DND-41 (cell line): ENCODE data around the gene AFF1.

Experiments used
- ATAC-seq: fragments of 200-7000 bp; cut with Tn5 transposase; 3 replicates; pipeline ENCODE4 v1.9.1; 2021; ENCODE audit warnings: low read depth; ENCODE audit not compliant: insufficient read depth
- DNase-seq: peaks from one replicate; pipeline ENCODE4 v3.0.0-alpha.2; 2020
- H2AFZ ChIP-seq: 2 replicates; pipeline ENCODE4 v1.6.0; 2012; ENCODE audit warnings: low read depth, low read length
- H3K27ac ChIP-seq: 2 replicates; pipeline ENCODE4 v1.5.1; 2012; ENCODE audit warnings: low read length, inconsistent platforms
- H3K27me3 ChIP-seq: fragments of 200-600 bp; sonication (generic); 2 replicates; pipeline ENCODE4 v1.6.0; 2012; ENCODE audit warnings: low read length, mild to moderate bottlenecking, inconsistent platforms; ENCODE audit not compliant: insufficient read depth, poor library complexity
- H3K36me3 ChIP-seq: 2 replicates; pipeline ENCODE4 v1.5.1; 2012; ENCODE audit warnings: low read length, inconsistent platforms; ENCODE audit not compliant: insufficient read depth
- H3K4me1 ChIP-seq: 2 replicates; pipeline ENCODE4 v1.5.1; 2012; ENCODE audit warnings: mild to moderate bottlenecking, low read length; ENCODE audit not compliant: insufficient read depth
- H3K4me2 ChIP-seq: 2 replicates; pipeline ENCODE4 v1.6.0; 2012; ENCODE audit warnings: mild to moderate bottlenecking, moderate library complexity, low read length, inconsistent platforms; ENCODE audit not compliant: insufficient read depth
- H3K4me3 ChIP-seq, 2 experiments: fragments of 200-600 bp in 1 of 2; shearing (Covaris generic) in 1 of 2; 2 replicates each; pipeline ENCODE4 v1.5.1; 2012 to 2016; ENCODE audit warnings: inconsistent platforms in 2 of 2, low read length in 2 of 2, mild to moderate bottlenecking in 2 of 2, low read depth in 1 of 2, moderate library complexity in 1 of 2
- H3K79me2 ChIP-seq: 2 replicates; pipeline ENCODE4 v1.6.0; 2012; ENCODE audit warnings: low read length, inconsistent platforms; ENCODE audit not compliant: insufficient read depth
- H3K9ac ChIP-seq: 2 replicates; pipeline ENCODE4 v1.6.0; 2012; ENCODE audit warnings: low read depth, mild to moderate bottlenecking, inconsistent platforms, low read length, moderate library complexity
- H3K9me3 ChIP-seq: 2 replicates; pipeline ENCODE4 v1.5.1; 2012; ENCODE audit warnings: low read length, moderate library complexity, mild to moderate bottlenecking, inconsistent platforms; ENCODE audit not compliant: insufficient read depth, severe bottlenecking
- H4K20me1 ChIP-seq: 2 replicates; pipeline ENCODE4 v1.6.0; 2012; ENCODE audit warnings: low read length; ENCODE audit not compliant: insufficient read depth
- CTCF ChIP-seq: IDR thresholded peaks from 2 replicates; pipeline ENCODE4 v1.5.1; 2012; ENCODE audit warnings: borderline replicate concordance, low read length, moderate library complexity, mild to moderate bottlenecking; ENCODE audit not compliant: poor library complexity, severe bottlenecking; ENCODE audit errors: extremely low read depth
- EZH2 ChIP-seq: IDR thresholded peaks from 3 replicates; pipeline ENCODE4 v1.6.1; 2012; ENCODE audit warnings: borderline replicate concordance, low read depth, mild to moderate bottlenecking, moderate library complexity, low read length, inconsistent platforms; ENCODE audit not compliant: severe bottlenecking

Gene AFF1

GRCh38 chr4:87087015-87087414 lies 152.2 kb downstream of the AFF1 start:
- DNase-seq (no peak), ATAC-seq (no peak)
- no peaks in the 10 kb centered on the region for H3K4me1 ChIP-seq
- TF ChIP-seq EZH2: no peak
- TF ChIP-seq CTCF: no peak
- peaks cover 35% of the 10 kb centered on the region for H3K79me2 ChIP-seq
- H3K4me2 ChIP-seq: no peak overlapping the region
- no peak overlapping the region; the same call in 1 of the 2 replicates for H3K27ac ChIP-seq
- H2AFZ ChIP-seq: no peak overlapping the region
- H3K27me3 ChIP-seq: no peaks in the 10 kb centered on the region
- H3K36me3 ChIP-seq: peaks cover 58% of the 10 kb centered on the region
- no peaks in the 10 kb centered on the region for H3K9me3 ChIP-seq
- H3K9ac ChIP-seq: no peak overlapping the region
- no peak overlapping the region for H3K4me3 ChIP-seq
- H4K20me1 ChIP-seq: peaks cover 6% of the 10 kb centered on the region

- H3K4me1 ChIP-seq: no peaks in the 10 kb centered on the region
- H3K4me3 ChIP-seq: no peak overlapping the region
- DNase-seq (no peak), ATAC-seq (no peak)
- H3K27me3 ChIP-seq: no peaks in the 10 kb centered on the region
- H3K9me3 ChIP-seq: no peaks in the 10 kb centered on the region
- peaks cover 31% of the 10 kb centered on the region for H3K79me2 ChIP-seq
- H2AFZ ChIP-seq: no peak overlapping the region
- peaks cover 6% of the 10 kb centered on the region for H4K20me1 ChIP-seq
- no peak for TF ChIP-seq CTCF
- no peak overlapping the region; the same call in 1 of the 2 replicates for H3K27ac ChIP-seq
- peaks cover 60% of the 10 kb centered on the region for H3K36me3 ChIP-seq
- no peak overlapping the region for H3K9ac ChIP-seq
- H3K4me2 ChIP-seq: no peak overlapping the region
Measured at GRCh38 chr4:87087420-87087819, 152.6 kb downstream of the AFF1 start.

GRCh38 chr4:87088186-87088585 lies 153.4 kb downstream of the AFF1 start:
- Histone ChIP-seq H2AFZ (no peak overlapping the region), H3K4me3 (no peak overlapping the region), H3K36me3 (peaks cover 67% of the 10 kb centered on the region), H4K20me1 (peaks cover 6% of the 10 kb centered on the region), H3K9me3 (no peaks in the 10 kb centered on the region), H3K4me1 (no peaks in the 10 kb centered on the region), H3K4me2 (no peak overlapping the region), H3K9ac (no peak overlapping the region), H3K79me2 (peaks cover 24% of the 10 kb centered on the region), H3K27ac (no peak overlapping the region), H3K27me3 (no peaks in the 10 kb centered on the region)
- no peak for DNase-seq
- no peak; the same call in 2 of the 3 replicates for ATAC-seq
- TF ChIP-seq CTCF (no peak), EZH2 (no peak)

DNA sequence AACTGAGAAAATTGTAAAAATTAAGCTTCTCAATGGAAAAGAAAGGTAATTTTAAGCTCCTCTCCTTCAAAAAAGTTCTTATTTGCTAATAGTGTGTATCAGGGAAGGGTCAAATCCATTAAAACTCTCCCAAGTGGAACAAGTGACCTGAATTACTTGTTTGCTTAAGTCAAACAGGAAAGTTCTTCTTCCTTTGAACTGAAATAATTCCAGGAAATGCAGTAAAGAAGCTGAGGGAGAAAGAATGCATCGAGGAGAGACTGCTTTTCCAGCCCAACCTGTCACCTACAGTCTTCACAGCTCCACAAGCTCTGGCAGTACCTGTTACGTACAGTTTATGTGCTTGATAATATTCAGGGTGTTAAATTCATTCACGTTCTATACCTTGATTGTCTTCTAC lies 154.6 kb downstream of the AFF1 start:
- Histone ChIP-seq H3K27me3 (no peaks in the 10 kb centered on the region), H3K79me2 (peaks cover 18% of the 10 kb centered on the region; the same call in 1 of the 2 replicates), H3K4me2 (no peak overlapping the region), H3K4me1 (no peaks in the 10 kb centered on the region), H3K4me3 (no peak overlapping the region), H3K9me3 (no peaks in the 10 kb centered on the region), H3K36me3 (peaks cover 71% of the 10 kb centered on the region), H2AFZ (no peak overlapping the region), H3K27ac (no peak overlapping the region), H3K9ac (no peak overlapping the region), H4K20me1 (peaks cover 9% of the 10 kb centered on the region)
- TF ChIP-seq EZH2: no peak
- no peak for TF ChIP-seq CTCF
- no peak for ATAC-seq
- DNase-seq: no peak
